Endothelial cell of umbilical vein (primary cell): ENCODE data around the gene EPS8.

ENCODE experiments used
- CTCF ChIP-seq, 2 donors: IDR thresholded peaks; 1 replicate in 1 of 2; 2 replicates in 1 of 2; pipeline ENCODE4 v1.5.1; 2011; ENCODE audit warnings: low read length in 2 of 2, mild to moderate bottlenecking in 2 of 2, moderate library complexity in 2 of 2, control low read depth in 1 of 2, inconsistent platforms in 1 of 2, low read depth in 1 of 2; ENCODE audit not compliant: insufficient read depth in 1 of 2; ENCODE audit errors: extremely low read depth in 1 of 2
- POLR2A ChIP-seq: IDR thresholded peaks from 2 replicates; pipeline ENCODE4 v1.6.1; 2012; ENCODE audit warnings: low read depth, mild to moderate bottlenecking, control low read depth, low read length
- POLR2AphosphoS5 ChIP-seq: IDR thresholded peaks from 2 replicates; pipeline ENCODE4 v1.6.1; 2012; ENCODE audit warnings: low read depth, mild to moderate bottlenecking, control low read depth, low read length, moderate library complexity; ENCODE audit not compliant: insufficient read depth

- TF ChIP-seq CTCF (IDR thresholded peaks at IDR 0.05; ENCODE audit: extremely low read depth in 1 of 2, insufficient read depth in 1 of 2, low read depth in 1 of 2, low read length in 2 of 2) (no peak), POLR2AphosphoS5 (no peak), POLR2A (no peak)
These were observed 208.2 kb downstream of the EPS8 start for GRCh38 chr12:15581006-15581405.
